NCI-H2107 treated with DMSO at 0.1 percent for 48 hours (cell line): ENCODE measurements around the gene FOXL3.
"Not testable (repeated sequence)": the region's sequence is repeated elsewhere in the genome, so short reads cannot be mapped to it uniquely, and the experiment has no call there.

Experiments used
- DNase-seq: peaks from one replicate; lab custom pipeline; 2025; ENCODE audit not compliant: unreplicated experiment; lab: John Stamatoyannopoulos, UW

Gene FOXL3

DNA sequence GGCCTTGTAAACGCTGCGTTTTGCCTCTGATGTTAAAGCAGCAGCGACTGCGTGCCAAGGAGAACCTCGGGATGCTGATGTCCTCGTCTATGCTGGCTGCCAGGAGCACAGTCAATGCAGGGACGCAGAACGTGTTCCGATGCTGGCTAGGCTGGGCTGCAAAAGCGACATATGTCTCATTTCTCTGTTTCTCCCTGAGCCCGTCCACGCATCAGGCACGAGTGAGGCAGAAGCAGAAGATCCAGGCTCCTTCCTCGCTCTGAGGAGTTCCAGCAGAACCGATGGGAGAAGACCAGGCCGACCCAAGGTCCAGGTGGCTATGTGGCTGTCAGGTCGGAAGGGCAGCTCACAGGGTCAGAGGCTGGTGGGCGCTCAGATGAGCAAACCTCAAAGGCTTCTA lies 3.7 kb upstream of the FOXL3 start:
- DNase-seq = no peak

DNA sequence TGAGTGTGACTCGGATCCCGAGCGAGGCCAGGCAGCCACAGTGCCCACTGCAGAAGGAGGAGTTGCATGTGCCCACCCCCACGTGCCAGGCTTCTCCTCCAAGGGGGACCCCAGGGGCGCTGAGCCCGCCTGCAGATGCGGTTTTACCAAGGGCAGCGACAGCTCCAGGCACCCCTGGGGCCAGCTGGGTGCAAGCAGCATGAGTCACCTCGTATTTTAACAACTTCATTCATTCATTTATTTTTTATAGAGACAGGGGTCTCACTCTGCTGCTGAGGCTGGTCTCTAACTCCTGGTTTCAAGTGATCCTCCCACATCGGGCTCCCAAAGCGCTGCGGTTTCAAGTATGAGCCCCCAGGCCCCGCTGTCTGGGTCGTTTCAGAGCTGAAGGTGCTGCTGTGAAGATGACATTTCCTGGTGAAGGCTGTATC lies 1.3 kb upstream of the FOXL3 start:
- DNase-seq = no peak

DNA sequence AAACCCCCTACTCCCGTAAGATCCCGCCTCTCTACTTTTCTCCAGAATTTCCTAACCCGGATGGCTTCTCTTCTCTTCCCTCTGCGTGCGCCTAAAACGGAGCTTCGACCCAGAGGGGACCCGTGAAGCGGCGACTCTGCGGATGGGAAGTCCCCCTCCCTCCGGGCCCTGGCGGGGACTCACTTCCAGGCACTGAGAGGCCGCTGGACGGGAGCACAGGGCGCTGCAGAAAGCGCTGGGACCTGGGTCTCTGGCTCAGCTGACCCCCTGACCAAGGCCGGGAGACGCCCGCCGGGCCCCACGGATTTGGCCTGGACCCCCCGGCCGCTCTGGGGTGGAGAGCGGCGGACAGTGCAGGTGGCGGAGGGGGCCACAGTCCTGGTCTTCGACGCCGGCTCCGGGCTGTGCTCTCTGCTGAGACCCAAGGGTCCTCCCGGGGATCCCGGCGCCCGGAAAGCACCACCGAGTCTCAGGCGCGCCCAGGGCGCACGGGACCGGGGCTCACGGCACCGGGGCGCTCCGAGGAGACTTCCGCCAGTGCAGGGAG lies 688 bp upstream of the FOXL3 start:
- DNase-seq = no peak

DNA sequence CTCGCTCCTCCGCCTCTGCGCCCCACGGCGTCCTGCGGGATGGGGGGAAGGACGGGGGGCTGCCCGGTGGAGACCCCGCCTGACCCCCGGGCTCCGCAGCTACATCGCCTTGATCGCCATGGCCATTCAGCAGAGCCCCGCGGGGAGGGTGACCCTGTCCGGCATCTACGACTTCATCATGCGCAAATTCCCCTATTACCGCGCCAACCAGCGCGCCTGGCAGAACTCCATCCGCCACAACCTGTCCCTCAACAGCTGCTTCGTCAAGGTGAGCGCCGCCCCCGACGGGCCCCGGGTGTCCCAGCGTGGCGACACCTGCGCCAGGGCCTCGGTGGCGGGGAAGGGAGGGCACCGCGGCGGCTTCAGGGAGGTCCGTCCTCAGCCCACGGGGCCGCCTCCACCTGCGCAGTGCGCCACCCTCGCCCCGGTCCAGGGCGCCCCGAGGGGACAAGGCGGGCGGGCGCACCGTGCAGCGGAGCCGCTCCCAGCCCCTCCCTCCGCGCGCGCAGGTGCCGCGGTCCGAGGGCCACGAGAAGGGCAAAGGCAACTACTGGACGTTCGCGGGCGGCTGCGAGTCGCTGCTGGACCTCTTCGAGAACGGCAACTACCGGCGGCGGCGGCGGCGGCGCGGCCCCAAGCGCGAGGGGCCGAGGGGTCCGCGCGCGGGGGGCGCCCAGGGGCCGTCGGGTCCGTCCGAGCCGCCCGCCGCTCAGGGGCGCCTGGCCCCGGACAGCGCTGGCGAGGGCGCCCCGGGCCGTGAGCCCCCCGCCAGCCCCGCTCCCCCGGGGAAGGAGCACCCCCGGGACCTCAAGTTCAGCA lies 793 bp downstream of the FOXL3 start:
- DNase-seq = no peak

DNA sequence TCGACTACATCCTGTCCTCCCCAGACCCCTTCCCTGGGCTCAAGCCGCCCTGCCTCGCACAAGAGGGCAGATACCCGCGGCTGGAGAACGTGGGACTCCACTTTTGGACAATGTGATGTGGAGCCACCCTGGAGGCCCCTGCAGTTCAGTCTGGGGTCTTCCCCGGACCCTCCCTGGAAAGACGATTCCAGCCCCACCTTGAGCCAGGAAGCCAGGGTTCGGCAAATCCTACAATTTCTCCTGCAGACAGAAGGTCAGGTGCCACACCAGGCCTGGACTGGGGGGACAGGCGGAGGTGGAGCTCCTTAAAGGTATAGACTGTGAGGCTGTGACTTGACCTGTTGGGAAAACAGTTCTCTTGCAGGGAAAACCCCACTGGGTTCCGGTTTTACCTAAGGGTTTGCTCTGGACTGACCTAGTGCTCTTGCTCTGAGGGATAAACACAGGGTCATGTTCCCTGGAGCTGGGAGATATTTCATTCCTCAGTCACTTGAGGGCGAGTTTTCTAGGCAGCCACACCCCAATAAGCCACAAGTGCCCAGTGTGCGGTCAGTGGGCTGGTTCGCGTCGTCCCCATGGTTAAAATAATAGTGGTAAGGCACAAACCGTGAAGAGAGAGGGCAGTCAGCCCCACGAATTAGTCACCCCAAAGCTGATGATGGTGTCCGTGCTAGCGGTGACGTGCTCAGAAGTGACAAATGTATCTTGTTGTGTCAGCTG lies 1.6 kb downstream of the FOXL3 start:
- DNase-seq = no peak

DNA sequence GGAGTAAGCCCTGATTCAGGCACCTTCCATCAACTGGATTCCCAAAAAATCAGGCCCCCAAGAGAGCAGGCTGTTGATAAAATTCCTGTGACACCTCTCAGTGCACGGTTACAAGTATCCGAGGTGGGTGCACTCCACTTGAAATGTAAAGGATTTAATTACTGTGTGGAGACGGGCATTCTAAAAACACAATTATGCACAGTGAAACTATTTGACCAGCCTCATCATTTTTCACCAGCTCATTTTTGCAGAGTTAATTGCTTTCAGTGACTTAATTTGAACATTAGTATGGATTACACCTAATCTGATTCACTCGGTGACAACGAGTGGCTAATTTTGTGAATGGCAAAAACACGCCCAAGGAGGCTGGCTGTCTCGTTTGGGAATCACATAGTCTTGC lies 2.3 kb downstream of the FOXL3 start:
- DNase-seq = no peak

DNA sequence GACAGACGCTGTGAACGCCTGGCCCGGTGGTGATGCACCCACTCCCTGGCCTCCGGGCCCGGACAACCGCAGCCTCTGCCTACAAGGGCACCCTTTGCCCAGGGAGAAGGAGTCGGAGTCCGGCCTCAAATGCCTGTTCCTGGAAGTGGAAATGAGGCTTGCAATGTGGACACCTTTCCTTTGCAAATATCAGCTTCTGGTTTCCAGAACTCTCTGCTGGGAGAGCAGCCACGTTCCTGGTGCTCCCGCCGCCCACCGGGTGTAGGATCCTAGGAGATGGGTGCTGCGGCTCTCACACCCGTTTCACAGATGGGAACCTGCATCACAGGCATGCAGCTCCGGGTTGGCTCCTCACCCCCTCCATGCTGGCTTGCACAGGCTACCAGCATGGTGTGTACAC lies 2.9 kb downstream of the FOXL3 start:
- DNase-seq = no peak

DNA sequence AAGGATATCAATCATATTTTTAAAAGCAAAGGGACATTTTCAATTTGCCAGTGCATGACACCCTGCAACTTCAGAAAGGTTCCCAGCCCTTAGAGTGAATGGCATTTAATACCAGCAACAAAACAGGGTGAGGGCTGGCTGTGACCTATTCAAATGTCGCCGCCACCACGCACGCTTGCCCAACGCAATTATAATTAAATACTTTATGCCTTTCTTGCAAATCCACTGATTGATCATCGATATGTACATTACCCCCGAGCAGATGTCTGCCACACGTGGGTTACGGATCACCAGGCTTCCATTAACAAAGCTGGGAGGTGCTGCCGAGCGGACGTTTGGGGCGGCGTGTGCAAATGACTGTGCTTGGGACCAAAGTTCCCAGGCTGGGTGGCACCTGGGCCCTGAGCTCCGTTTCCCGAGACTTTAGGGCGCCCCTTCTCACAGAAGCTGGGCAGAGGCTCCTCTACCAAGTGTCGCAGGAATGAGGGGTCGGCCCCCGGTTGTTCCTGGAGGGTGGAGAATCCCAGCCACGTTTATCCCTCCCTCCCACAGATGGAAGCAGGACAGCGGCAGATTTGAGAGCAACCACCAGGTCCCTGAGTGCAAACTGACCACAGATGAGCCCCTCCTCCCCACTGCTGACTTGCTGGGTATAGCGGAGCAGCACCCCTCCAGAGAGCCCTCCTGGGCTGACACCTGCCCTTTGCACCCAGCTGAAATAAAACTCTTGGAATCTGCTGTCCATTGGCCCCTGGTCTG lies 3.9 kb downstream of the FOXL3 start:
- no peak for DNase-seq

DNA sequence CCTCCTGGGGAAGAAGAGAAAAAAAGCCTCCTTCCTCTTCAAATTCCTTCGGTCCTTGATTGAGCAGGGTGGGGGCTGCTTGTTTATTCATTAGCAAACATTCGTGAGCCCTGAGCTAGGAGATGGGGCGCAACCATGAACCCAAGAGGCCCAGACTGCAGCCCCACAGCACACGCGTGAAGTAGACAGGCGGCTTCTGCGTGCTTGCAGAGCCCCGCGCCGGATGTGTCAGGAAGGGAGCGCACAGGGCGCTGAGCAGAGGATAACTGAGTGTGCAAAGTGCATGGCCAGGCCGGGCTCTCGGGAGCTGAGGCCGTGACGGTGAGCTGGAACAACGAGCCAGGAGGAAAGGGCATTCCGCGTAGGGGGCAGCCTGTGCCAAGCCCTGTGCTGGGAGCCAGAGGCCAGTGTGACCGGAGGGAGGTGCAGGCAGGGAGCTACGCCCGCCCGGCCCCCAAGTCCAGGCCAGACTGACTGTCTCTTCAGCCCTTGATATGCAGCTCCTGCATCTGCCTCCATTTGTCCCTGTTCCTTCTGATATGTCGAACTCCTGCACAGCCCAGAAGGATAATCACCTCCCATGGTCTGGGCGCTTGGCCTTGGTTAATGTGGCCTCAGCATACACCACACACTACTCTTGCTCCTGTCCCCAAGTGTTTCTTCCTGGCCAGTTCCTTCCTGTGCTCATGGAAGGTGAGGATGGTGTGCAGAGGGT lies 4.6 kb downstream of the FOXL3 start:
- DNase-seq = no peak

DNA sequence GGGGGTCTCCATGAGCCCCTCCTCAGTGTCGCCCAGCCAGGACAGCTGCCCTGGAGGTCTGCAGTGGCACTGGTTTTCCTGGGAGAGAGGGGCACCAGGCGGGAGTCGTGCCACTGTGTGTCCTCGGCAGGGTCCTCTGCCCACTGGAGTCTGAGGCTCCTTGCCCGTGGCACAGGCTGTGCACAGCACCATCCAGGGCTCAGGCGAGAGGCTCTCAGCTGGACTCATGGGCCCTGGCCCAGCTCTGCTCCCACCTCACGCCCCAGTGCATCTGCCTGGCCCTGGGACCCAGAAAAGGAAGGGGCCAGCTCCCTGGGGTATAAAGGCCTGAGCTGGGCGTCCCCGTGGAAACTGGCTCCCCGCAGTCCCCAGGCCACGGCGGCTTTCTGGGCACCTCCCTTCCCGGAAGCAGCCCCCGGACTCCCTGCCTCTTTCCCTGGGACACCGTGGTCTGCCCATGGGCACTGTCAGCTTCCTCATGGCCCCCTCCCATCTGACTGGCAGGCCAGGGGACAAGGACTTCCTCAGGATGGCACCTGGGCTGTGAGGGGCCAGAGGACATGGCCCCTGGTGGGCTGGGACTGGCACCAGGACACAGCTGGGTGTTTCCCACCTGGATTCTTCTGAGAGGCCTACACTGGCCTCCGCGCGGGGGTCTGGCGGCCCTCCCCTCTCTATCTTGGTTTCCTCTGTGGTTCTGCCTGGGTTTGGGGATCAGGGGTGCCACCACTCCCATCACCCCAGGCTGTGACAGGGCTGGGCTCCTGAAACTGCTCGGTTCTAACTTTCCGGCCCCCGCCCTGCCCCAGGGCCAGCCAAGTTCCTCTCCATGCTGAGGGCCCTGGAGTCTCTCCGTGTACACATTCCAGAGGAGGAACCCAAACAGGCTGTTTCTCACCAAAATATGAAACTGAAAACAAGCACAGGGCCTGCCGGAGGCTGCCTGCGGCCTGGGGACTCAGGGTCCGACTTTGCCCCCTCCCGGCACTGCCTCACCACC lies 5.5 kb downstream of the FOXL3 start:
- no peak for DNase-seq

DNA sequence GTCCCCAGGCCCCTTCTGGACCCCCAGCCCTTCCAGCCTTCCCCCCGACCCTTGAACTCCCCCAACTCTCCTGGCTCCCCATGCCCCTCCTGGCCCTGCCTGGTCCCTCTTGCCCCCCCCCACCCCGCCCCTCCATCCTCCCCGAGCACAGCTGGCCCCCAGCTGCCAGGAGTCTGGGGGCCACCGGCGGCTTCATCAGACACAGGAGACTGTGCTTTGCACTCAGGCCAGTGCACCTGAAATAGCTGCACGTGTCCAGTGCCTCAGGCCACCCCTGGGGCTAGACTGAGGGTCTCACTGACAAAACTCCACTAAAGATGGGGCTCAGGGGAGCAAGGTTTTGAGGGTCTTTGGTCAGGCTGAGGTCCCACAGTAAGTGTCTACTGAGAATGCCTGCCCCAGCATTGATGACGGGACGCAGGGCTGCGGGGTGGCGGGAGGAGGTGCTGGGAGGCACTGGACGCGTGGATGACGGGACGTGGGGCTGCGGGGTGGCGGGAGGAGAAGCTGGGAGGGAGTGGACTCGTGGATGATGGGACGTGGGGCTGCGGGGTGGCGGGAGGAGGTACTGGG lies 6.5 kb downstream of the FOXL3 start:
- no peak for DNase-seq

DNA sequence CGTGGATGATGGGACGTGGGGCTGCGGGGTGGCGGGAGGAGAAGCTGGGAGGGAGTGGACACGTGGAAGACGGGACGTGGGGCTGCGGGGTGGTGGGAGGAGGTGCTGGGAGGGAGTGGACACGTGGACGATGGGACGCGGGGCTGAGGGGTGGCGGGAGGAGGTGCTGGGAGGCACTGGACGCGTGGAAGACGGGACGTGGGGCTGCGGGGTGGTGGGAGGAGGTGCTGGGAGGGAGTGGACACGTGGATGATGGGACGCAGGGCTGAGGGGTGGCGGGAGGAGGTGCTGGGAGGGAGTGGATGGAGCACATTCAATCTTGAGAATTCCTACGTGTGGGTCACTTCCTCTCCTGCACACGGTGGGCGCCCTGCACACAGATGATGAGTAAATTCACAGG lies 7.2 kb downstream of the FOXL3 start:
- DNase-seq = not testable (repeated sequence)

DNA sequence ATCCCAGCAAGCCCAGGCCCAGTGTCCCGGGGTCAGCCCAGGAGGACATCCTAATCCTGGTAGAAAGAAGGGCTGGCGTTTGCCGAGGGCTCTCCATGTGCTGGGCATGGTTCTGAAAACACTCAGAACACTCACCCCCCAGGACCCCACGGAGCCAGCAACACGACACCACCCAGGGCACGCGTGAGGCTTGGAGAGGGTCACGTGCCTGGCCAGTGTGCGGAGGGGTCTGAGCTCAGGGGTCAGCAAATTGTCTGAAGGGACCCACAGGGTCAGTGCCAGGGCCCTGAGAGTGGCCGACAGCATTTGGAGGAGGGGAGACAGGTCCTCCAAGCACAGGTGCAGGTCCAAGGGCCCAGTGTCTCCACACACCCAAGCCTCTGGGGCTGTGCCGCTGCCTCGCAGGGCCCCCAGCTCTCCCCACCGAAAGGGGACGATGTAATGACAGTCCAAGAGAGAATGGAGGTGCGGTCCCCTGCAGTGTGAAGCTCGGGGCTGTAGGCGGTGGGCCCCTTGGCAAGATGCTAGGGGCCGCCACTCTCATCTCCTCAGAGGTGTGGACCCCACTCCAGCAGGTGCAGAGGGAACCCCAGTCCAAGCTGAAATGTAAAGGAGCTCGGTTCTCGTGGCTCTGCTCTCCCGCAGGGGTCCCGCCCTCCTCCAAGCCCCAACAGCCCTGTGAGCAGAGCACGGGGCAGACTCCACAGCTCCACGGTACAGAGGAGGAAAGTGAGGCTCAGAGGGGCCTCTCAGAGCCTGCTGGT lies 7.8 kb downstream of the FOXL3 start:
- DNase-seq = no peak

DNA sequence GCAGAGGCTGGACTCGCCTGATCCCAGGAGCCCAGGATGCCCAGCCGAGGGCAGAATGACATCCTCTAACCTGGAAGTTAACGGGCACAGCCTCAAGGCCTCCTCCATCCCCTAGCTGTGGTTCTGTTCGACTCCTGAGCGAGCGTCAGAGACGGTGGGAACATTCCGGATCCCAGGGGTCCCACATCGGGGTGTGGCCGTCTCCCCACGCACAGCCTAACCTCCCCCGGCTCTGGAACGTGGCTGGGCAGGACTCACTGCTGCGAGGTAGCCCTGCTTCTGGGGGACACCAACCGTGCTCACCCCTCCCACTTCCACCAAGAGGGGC lies 8.4 kb downstream of the FOXL3 start:
- no peak for DNase-seq

DNA sequence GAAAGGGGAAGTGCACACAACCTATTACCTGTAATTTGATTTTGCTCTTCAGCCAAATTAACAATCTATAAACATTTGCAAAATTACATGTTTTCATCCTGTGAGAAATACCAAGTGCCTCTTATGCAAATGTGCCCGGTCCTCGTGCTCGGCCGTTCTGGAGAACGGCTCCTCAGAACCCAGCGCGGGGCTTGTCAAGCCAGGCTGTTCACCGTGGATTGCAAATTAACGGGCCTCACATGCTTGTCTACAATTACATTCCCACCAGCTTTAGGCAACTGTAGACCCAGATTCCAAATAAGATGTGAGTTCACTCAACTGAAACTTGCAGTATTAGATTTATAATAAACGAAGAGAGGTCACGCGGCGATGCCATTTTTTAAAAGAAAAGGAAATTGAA lies 8.8 kb downstream of the FOXL3 start:
- no peak for DNase-seq

DNA sequence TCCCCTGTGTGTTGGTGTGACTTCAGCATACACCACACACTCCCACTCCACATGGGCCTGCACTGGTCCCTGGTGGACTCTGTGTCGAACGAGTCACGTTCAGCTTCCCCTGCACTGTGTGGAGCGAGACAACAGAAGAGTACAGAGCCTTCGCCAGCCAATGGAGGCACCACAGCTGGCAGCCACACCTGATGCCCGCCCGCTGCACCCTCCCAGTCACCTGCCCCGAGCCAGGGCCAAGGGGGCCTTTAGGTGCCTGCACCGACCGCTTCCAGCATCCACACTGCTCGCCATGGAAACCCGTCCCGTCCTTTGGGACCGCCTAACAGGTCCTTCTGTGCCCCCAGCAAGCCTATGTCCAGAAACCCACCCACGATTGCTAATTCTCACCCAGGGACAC lies 9.2 kb downstream of the FOXL3 start:
- DNase-seq = no peak

DNA sequence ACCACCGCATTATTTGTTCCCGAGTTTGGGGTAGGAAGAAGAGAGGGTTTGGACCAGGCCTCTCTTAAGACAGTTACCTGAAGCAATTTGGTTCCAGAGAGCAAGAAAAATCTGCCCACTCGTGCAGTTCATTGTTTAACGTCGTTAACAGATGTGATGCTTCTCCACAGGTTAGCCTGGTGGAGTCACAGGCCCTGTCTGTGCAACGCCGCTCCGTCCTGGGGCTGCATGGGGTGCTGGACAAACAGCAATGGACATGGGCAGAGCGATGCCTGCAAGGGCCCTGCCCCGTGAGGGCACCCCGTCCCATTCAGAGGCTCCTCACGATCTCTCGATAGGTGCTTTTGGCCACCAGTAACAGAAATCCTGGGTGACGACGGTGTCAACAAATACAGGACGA lies 9.7 kb downstream of the FOXL3 start:
- DNase-seq = no peak

DNA sequence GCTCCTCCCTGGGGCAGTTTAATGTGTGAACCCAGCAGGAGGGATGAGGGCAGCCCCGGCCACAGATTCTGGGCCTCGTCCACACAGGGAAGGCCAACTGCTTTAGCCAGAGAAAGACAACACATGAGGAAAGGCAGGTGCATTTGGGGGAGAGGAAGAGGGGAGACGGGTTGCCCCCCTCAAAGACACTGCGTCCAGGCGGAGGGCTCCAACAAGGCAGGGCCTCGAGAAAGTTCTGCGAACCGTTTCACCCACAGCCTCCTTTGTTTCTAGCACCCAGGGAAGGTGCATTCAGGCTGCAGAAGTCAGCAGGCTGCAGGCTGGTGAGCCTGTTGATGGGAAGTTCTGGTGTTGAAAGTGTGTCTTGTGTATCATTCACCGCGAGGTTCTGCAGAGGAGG lies 10.1 kb downstream of the FOXL3 start:
- no peak for DNase-seq
